SK-N-SH (cell line): ENCODE results near the gene LSM3.

Experiments
- CTCF ChIP-seq: fragments of 200-600 bp; sonication (generic); IDR thresholded peaks from 2 replicates; pipeline ENCODE4 v1.6.1; 2017; ENCODE audit warnings: antibody characterized with exemption, mild to moderate bottlenecking, moderate library complexity
- EP300 ChIP-seq, 2 experiments: IDR thresholded peaks; 2 replicates each; pipeline versions ENCODE4 v1.4.0 to v1.6.1; 2012; ENCODE audit warnings: borderline replicate concordance in 1 of 2, low read depth in 1 of 2, low read length in 1 of 2
- FOXM1 ChIP-seq: IDR thresholded peaks from 2 replicates; pipeline ENCODE4 v1.4.0; 2012; ENCODE audit warnings: low read depth, mild to moderate bottlenecking
- MAX ChIP-seq: IDR thresholded peaks from 2 replicates; pipeline ENCODE4 v1.4.0; 2012; ENCODE audit warnings: low read depth
- POLR2AphosphoS5 ChIP-seq: IDR thresholded peaks from 2 replicates; pipeline ENCODE4 v1.6.1; 2012; ENCODE audit warnings: low read depth, low read length
- TAF1 ChIP-seq: IDR thresholded peaks from 2 replicates; pipeline ENCODE4 v1.6.1; 2012; ENCODE audit warnings: low read depth, mild to moderate bottlenecking, low read length, moderate library complexity, borderline replicate concordance
- USF2 ChIP-seq: fragments of 150-350 bp; IDR thresholded peaks from 2 replicates; pipeline ENCODE4 v1.6.1; 2017; ENCODE audit warnings: antibody characterized with exemption, low read length, low read depth, borderline replicate concordance

GRCh38 chr3:14139771-14140170, 38.8 kb upstream of the LSM3 start:
- no peak for TF ChIP-seq CTCF
- TF ChIP-seq EP300 (IDR thresholded peaks at IDR 0.05; ENCODE audit: borderline replicate concordance in 1 of 2, low read depth in 1 of 2, low read length in 1 of 2): no peak
- no peak for TF ChIP-seq MAX
- TF ChIP-seq FOXM1: no peak
- TF ChIP-seq POLR2AphosphoS5: no peak
- TF ChIP-seq USF2: no peak
- TF ChIP-seq TAF1: no peak
